ENCODE measurements around the gene RIOX2.
A peak's percentile ranks its signal among the peaks of the same experiment; 100 is the strongest.
"Not testable (repeated sequence)": the region's sequence is repeated elsewhere in the genome, so short reads cannot be mapped to it uniquely, and the experiment has no call there.

RIOX2 gene

GRCh38 chr3:97971679-97972567 is at the start of gene RIOX2:
Gene RIOX2, minus strand, starts transcription at chr3:97972431. Its CDS starts 4,838 bp downstream, at chr3:97967593.
- peak; percentile 85 for DNase-seq

- no peak for DNase-seq
Observed at GRCh38 chr3:98020412-98020811, 48.2 kb upstream of the RIOX2 start.

- DNase-seq = no peak
Observed at GRCh38 chr3:98018301-98018700, 46.1 kb upstream of the RIOX2 start.

GRCh38 chr3:98014268-98014585 is 42.0 kb upstream of the RIOX2 start:
- DNase-seq = no peak

GRCh38 chr3:98013411-98014267 is 41.4 kb upstream of the RIOX2 start:
- peak; percentile 7 for DNase-seq

GRCh38 chr3:98012979-98013378 is 40.7 kb upstream of the RIOX2 start:
- DNase-seq = no peak

DNA sequence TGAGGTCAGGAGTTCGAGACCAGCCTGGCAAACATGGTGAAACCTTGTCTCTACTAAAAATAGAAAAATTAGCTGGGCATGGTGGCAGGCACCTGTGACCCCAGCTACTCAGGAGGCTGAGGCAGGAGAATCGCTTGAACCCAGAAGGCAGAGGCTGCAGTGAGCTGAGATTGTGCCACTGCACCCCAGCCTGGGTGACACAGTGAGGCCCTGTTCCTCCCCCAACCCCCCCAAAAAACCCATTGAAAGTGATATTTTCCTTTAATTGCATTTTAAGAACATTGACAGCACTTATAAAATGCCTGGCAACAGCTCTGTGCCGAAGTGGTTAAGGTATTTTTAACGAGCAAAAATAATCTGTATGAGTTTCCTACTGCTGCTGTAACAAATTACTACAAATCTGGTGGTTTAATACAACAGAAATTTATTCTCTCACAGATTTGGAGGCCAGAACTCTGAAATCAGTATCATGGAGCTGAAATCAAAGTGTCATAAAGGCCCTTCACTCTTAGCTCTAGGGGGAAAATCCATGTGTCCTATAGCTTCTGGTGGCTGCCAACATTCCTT is 38.7 kb upstream of the RIOX2 start:
- not testable (repeated sequence) for DNase-seq

- no peak for DNase-seq
Observed at GRCh38 chr3:98010194-98010882, 38.1 kb upstream of the RIOX2 start.

- no peak for DNase-seq
Observed at GRCh38 chr3:98008855-98009254, 36.6 kb upstream of the RIOX2 start.

DNA sequence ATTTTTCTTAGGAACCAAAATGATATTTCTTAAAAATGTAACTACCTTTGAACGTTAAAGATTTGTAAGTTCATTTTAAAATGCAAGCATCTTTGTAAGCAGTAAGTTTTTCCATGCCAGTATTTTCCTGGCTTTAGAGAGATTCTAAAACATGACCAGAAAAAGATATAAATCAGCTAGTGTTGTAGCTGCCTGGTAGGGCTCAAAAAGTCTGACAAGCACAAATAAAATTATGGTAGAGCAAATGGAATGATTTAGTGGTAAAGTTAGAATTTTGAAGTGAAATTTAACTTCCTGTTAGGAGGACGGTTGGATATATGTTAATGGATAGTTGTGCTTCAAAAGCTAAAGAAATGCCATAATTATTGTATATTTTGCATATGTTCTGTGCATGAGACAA is 33.2 kb upstream of the RIOX2 start:
- no peak for DNase-seq

GRCh38 chr3:98004721-98005120 is 32.5 kb upstream of the RIOX2 start:
- DNase-seq = no peak

- DNase-seq = no peak
Observed at GRCh38 chr3:98003306-98003969, 31.2 kb upstream of the RIOX2 start.

DNA sequence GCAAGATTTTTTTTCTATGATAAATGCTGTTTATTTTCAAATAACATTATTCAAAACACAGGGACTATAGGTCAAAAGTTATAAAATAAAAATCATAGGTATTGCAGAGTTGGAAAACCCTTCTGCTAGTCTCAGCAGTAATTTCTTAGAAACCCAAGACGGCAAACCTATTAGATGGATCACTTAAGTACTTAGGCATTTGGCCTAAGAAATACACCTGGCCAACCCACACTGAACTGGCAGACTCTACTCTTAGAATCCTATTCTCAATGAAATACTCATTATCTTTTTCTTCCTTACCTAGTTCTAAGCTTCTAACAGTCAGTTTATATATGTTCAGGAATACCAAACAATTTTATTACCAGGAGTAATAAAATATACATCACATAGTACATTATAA is 30.5 kb upstream of the RIOX2 start:
- no peak for DNase-seq

DNA sequence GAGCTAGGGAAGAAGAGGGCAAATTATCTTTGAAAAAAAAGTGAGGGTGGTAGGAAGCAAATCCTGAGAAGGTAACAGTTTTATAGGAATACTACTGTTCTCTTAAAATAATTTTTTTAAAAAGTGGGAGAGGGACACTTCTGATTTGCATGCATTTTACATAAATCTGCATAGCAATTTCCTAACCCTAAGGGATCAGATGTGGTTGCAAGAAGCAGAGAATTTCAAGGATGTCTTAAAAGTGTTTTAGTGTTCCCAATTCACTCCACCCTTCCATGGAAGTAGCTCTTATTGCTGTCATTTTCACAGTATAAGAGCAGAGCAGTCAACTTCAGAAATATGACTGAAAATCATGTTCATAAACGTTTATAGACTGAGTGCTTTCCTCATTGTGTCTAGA is 27.8 kb upstream of the RIOX2 start:
- DNase-seq = no peak

- no peak for DNase-seq
Observed at GRCh38 chr3:97999103-97999502, 26.9 kb upstream of the RIOX2 start.

DNA sequence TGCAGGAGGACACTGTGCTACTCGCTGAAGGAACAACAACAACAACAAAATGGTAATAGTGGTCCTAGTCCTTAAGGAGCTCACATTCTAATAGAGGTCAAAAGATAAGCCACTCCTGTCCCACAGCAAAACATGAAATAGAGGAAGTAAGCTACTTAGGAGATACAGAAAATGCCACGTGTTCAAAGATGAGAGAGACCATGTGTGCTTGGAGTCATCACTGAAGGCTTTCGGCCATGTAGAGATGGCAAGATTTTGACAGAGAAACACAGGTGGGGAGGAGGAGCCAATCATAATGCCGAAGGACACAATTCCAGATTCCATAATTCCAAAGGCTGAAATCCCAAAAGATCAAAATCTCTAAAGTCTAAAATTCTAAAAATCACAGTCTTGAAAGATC is 24.8 kb upstream of the RIOX2 start:
- DNase-seq = no peak

DNA sequence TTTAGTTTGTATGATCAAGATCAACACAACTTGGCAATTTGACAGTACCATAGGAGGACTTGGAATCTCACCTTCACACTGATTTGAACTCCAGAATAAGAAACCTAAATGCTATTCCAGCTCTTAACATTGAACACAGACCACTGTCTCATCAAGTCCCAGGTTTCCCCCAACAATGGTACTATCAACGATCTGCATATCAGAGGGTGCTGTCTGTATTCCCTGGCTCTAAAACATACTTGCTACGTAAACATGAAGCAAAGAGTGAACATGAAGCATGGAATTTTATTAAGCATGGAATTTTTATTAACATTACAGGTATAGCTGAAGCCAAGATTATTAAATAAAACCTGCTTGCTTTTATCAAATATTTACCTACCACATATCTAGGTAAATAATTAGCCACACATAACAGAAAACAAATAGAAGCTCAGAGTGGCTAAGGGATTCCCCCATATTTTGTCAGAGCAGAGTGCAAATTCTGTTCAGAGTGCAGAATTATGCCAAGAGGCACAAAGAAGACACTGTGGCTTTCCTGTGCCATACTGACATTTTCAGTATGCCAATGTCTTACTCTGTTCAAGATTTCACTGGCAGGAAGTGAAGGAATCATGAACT is 22.2 kb upstream of the RIOX2 start:
- DNase-seq = peak; percentile 32

DNA sequence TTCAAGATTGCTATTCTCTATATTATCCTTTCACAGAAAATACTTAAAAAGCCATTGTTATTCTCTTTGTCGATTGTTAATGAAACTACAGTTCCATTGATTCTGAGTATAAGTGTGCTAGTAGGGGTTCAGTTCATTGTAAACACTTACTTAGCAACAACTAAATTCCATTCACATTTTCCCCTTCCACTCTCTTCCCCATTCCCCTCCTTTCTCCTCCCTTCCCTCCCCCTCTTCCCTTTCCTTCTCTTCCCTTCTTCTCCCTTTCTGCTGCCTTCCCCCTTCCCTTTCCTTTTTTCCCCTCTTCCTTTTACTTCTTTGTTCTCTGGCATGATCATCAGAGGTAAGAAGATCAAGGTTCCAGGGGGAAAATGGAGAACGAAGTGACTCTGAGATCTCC is 21.3 kb upstream of the RIOX2 start:
- no peak for DNase-seq

DNA sequence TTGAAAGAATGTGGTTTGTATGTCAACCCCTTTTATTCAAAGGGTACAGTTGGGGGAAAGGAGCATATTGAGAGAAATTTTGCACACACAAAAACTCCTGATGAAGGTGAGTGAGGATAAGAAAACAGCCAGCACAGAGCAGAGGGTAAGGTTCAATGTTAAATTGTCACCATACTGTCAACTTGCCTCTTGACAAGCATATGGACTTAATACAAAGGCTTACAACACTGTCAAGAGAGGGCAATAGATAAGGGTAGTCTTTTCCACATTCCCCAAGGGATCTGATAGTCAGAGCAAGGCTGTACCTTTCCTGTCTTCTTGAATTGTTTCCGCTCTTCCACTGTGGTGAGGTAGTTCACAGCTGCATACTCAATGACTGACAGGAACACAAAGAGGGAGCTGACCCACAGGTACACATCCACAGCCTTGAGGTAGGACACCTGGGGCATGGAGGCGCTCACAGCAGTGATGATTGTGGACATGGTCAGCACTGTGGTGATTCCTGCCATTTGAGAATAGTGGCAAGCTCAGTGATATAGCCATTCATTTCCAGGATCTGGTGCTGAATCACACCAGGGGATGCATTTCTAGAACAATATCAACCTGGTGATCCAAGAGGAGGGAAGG is 20.4 kb upstream of the RIOX2 start:
- DNase-seq = peak; percentile 10

- DNase-seq = no peak
Observed at GRCh38 chr3:97991293-97991682, 19.1 kb upstream of the RIOX2 start.

DNA sequence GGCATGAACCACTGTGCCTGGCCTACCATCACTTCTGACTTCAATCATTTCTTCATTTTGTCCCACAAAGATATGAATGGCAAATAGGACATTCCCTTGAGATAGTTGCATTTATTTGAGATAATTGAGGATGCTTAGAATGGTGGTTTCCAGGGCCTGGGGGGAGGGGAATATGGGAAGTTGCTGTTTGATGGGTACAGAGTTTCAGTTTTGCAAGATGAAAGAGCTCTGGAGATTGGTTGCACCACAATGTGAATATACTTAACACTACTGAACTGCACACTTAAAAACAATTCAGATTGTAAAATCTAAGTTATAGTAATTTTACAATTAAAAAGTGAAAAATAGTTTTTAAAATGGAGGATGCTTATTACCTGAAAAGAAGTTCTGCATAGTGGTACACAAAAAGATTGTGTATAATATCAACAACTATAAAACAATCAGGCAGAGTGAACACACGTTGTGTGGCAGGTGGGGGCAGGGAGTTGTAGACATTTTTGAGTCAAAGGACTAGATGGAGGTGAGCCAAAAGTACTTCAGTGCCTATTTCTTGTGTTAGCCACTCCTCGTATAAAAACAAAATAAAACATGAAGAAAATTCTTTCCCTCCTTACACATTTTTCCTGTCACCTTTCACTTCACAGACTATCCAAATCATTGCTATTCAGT is 18.5 kb upstream of the RIOX2 start:
- no peak for DNase-seq
